Mesenchymal stem cell (in vitro differentiated cells and primary cell): Measurements from ENCODE around the gene ORC6.

Experiments
- DNase-seq: peaks from one replicate; pipeline ENCODE4 v3.0.0-alpha.2; 2013
- H2AFZ ChIP-seq: one replicate; pipeline ENCODE4 v1.6.1; 2013; ENCODE audit warnings: low read depth, mild to moderate bottlenecking, control low read depth, inconsistent platforms, low read length, moderate library complexity
- H2AK5ac ChIP-seq: 2 replicates; pipeline ENCODE4 v1.6.1; 2013; ENCODE audit warnings: low read length, moderate library complexity, mild to moderate bottlenecking, inconsistent platforms; ENCODE audit not compliant: severe bottlenecking
- H2BK120ac ChIP-seq: one replicate; pipeline ENCODE4 v1.6.1; 2013; ENCODE audit warnings: low read depth, mild to moderate bottlenecking, inconsistent platforms, low read length, moderate library complexity
- H2BK12ac ChIP-seq, 2 experiments: one replicate each; pipeline ENCODE4 v1.6.1; 2013; ENCODE audit warnings: inconsistent platforms in 2 of 2, low read length in 2 of 2, mild to moderate bottlenecking in 2 of 2, moderate library complexity in 2 of 2, control low read depth in 1 of 2
- H2BK15ac ChIP-seq: one replicate; pipeline ENCODE4 v1.6.1; 2013; ENCODE audit warnings: mild to moderate bottlenecking, low read depth, inconsistent platforms; ENCODE audit not compliant: poor library complexity, severe bottlenecking
- H2BK5ac ChIP-seq: 2 replicates; pipeline ENCODE4 v1.6.1; 2013; ENCODE audit warnings: low read depth, mild to moderate bottlenecking, low read length, control low read depth, inconsistent platforms; ENCODE audit not compliant: poor library complexity, severe bottlenecking
- H3K14ac ChIP-seq, 2 experiments: one replicate each; pipeline ENCODE4 v1.6.1; 2013; ENCODE audit warnings: inconsistent platforms in 2 of 2, low read length in 2 of 2, control low read depth in 1 of 2, mild to moderate bottlenecking in 1 of 2, moderate library complexity in 1 of 2
- H3K18ac ChIP-seq, 2 experiments: one replicate each; pipeline ENCODE4 v1.6.1; 2013; ENCODE audit warnings: inconsistent platforms in 2 of 2, low read length in 2 of 2, control low read depth in 1 of 2, low read depth in 1 of 2, mild to moderate bottlenecking in 1 of 2
- H3K23ac ChIP-seq, 2 experiments: one replicate each; pipeline ENCODE4 v1.6.1; 2013; ENCODE audit warnings: inconsistent platforms in 2 of 2, low read length in 2 of 2, mild to moderate bottlenecking in 2 of 2, moderate library complexity in 2 of 2, control low read depth in 1 of 2
- H3K27ac ChIP-seq: 2 replicates; pipeline ENCODE4 v1.5.1; 2013; ENCODE audit warnings: mild to moderate bottlenecking, moderate library complexity, low read length, control low read depth, inconsistent platforms; ENCODE audit not compliant: poor library complexity, severe bottlenecking
- H3K27me3 ChIP-seq, 2 experiments: 2 replicates each; pipeline versions ENCODE4 v1.6.1 to v1.7.0; 2013; ENCODE audit warnings: low read length in 2 of 2, mild to moderate bottlenecking in 2 of 2, moderate library complexity in 2 of 2, control low read depth in 1 of 2, inconsistent platforms in 1 of 2; ENCODE audit not compliant: control insufficient read depth in 1 of 2, insufficient read depth in 1 of 2
- H3K36me3 ChIP-seq, 2 experiments: 2 replicates each; pipeline versions ENCODE4 v1.6.1 to v1.7.0; 2013; ENCODE audit warnings: low read length in 2 of 2, control low read depth in 1 of 2, inconsistent platforms in 1 of 2, low read depth in 1 of 2, mild to moderate bottlenecking in 1 of 2; ENCODE audit not compliant: insufficient read depth in 2 of 2, control insufficient read depth in 1 of 2
- H3K4ac ChIP-seq, 2 experiments: one replicate each; pipeline ENCODE4 v1.6.1; 2013; ENCODE audit warnings: inconsistent platforms in 2 of 2, low read length in 2 of 2, mild to moderate bottlenecking in 2 of 2, moderate library complexity in 2 of 2, control low read depth in 1 of 2, low read depth in 1 of 2
- H3K4me1 ChIP-seq: 2 replicates; pipeline ENCODE4 v1.6.1; 2013; ENCODE audit warnings: low read depth, low read length, control low read depth; ENCODE audit not compliant: control insufficient read depth, insufficient read depth
- H3K4me2 ChIP-seq: 2 replicates; pipeline ENCODE4 v1.6.1; 2013; ENCODE audit warnings: low read length, mild to moderate bottlenecking, inconsistent platforms; ENCODE audit not compliant: poor library complexity, severe bottlenecking
- H3K4me3 ChIP-seq, 2 experiments: 2 replicates each; pipeline versions ENCODE4 v1.5.1 to v1.7.0; 2013; ENCODE audit warnings: low read length in 2 of 2, mild to moderate bottlenecking in 2 of 2, control low read depth in 1 of 2, low read depth in 1 of 2; ENCODE audit not compliant: insufficient read depth in 1 of 2
- H3K79me1 ChIP-seq: replicated peaks from 2 replicates; pipeline ENCODE4 v1.6.1; 2013; ENCODE audit warnings: mild to moderate bottlenecking, control low read depth, low read length, inconsistent platforms; ENCODE audit not compliant: poor library complexity, severe bottlenecking
- H3K9ac ChIP-seq: 2 replicates; pipeline ENCODE4 v1.7.0; 2013; ENCODE audit warnings: mild to moderate bottlenecking, low read length, moderate library complexity
- H3K9me3 ChIP-seq: 2 replicates; pipeline ENCODE4 v1.7.0; 2013; ENCODE audit warnings: mild to moderate bottlenecking, low read length; ENCODE audit not compliant: control insufficient read depth
- H4K8ac ChIP-seq: one replicate; pipeline ENCODE4 v1.6.1; 2013; ENCODE audit warnings: inconsistent platforms, mild to moderate bottlenecking, low read length, moderate library complexity
- H4K91ac ChIP-seq: one replicate; pipeline ENCODE4 v1.6.1; 2013; ENCODE audit warnings: mild to moderate bottlenecking, low read length, inconsistent platforms
- WGBS: methylation state at CpG from one replicate; pipeline ENCODE4 v1.1.7; 2013; ENCODE audit warnings: mixed read lengths; 5-methylcytosine and 5-hydroxymethylcytosine counted together

Gene ORC6

GRCh38 chr16:46690281-46691178 lies 1.1 kb downstream of the ORC6 start:
- Histone ChIP-seq H3K36me3 (peaks cover 0 to 5% of the 10 kb centered on the region in 2 experiments), H3K4me1 (peaks cover 6% of the 10 kb centered on the region), H3K23ac (no peak overlapping the region), H2BK15ac (no peak overlapping the region), H3K9me3 (no peaks in the 10 kb centered on the region), H3K27me3 (no peaks in the 10 kb centered on the region), H2BK5ac (no peak overlapping the region), H2BK12ac (no peak overlapping the region), H2BK120ac (peak overlapping the region; percentile 13), H4K8ac (peak overlapping the region; percentile 5), H3K9ac (peak overlapping the region; percentile 98), H3K79me1 (no peaks in the 10 kb centered on the region), H2AFZ (peak overlapping the region; percentile 46), H3K4me3 (peak overlapping the region; percentile 85), H3K4me2 (peak overlapping the region; percentile 76), H3K27ac (peak overlapping the region; percentile 17), H2AK5ac (no peak overlapping the region), H3K4ac (no peak overlapping the region), H3K18ac (peak overlapping the region in 1 of 2 experiments; percentile 68), H3K14ac (no peak overlapping the region), H4K91ac (no peak overlapping the region)
- 8% methylated on average over 20 of the region's 21 CpGs for WGBS
- peak; percentile 82 for DNase-seq

- no peak overlapping the region for H2BK5ac ChIP-seq
- WGBS = 44% methylated on average over 1 of the region's 4 CpGs
- H2AFZ ChIP-seq = no peak overlapping the region
- H3K18ac ChIP-seq = no peak overlapping the region
- no peak overlapping the region for H3K14ac ChIP-seq
- no peak overlapping the region for H2BK15ac ChIP-seq
- peaks cover 6% of the 10 kb centered on the region for H3K4me1 ChIP-seq
- no peak overlapping the region for H3K23ac ChIP-seq
- no peaks in the 10 kb centered on the region for H3K9me3 ChIP-seq
- H3K27ac ChIP-seq = no peak overlapping the region
- H3K79me1 ChIP-seq = no peaks in the 10 kb centered on the region
- no peak overlapping the region for H4K91ac ChIP-seq
- peak overlapping the region; percentile 98 for H3K9ac ChIP-seq
- H3K27me3 ChIP-seq = no peaks in the 10 kb centered on the region
- H3K36me3 ChIP-seq = peaks cover 0 to 12% of the 10 kb centered on the region in 2 experiments
- H2BK12ac ChIP-seq = no peak overlapping the region
- no peak overlapping the region for H3K4ac ChIP-seq
- H2BK120ac ChIP-seq = no peak overlapping the region
- peak overlapping the region in 1 of 2 experiments; percentile 85 for H3K4me3 ChIP-seq
- peak; percentile 78 for DNase-seq
- peak overlapping the region; percentile 26 for H3K4me2 ChIP-seq
- no peak overlapping the region for H2AK5ac ChIP-seq
- no peak overlapping the region for H4K8ac ChIP-seq
Measured at GRCh38 chr16:46691726-46692125, 2.3 kb downstream of the ORC6 start.

GRCh38 chr16:46693598-46693997 lies 4.1 kb downstream of the ORC6 start:
- no CpG with 5 or more reads among the region's 2 CpGs for WGBS
- DNase-seq = no peak
- no peak overlapping the region for H3K18ac ChIP-seq

GRCh38 chr16:46695937-46696336 lies 6.5 kb downstream of the ORC6 start:
- no peaks in the 10 kb centered on the region for H3K79me1 ChIP-seq
- no peak overlapping the region for H3K27ac ChIP-seq
- H3K9ac ChIP-seq = no peak overlapping the region
- no peak overlapping the region for H2BK5ac ChIP-seq
- no peaks in the 10 kb centered on the region for H3K9me3 ChIP-seq
- H3K14ac ChIP-seq = no peak overlapping the region
- H4K91ac ChIP-seq = no peak overlapping the region
- H3K4me1 ChIP-seq = peaks cover under 1% of the 10 kb centered on the region
- WGBS = 95% methylated on average over 5 of the region's 5 CpGs
- no peak overlapping the region for H2BK12ac ChIP-seq
- H2BK120ac ChIP-seq = no peak overlapping the region
- no peak overlapping the region for H2AFZ ChIP-seq
- DNase-seq = no peak
- H4K8ac ChIP-seq = no peak overlapping the region
- no peak overlapping the region for H3K4me3 ChIP-seq
- H3K18ac ChIP-seq = no peak overlapping the region
- H3K36me3 ChIP-seq = peaks cover 0 to 17% of the 10 kb centered on the region in 2 experiments
- no peak overlapping the region for H3K4ac ChIP-seq
- no peak overlapping the region for H3K23ac ChIP-seq
- H3K4me2 ChIP-seq = no peak overlapping the region
- no peak overlapping the region for H2AK5ac ChIP-seq
- no peaks in the 10 kb centered on the region for H3K27me3 ChIP-seq
- H2BK15ac ChIP-seq = no peak overlapping the region

More at GRCh38 chr16:46693598-46693997, 4.1 kb downstream of the ORC6 start:
- H3K79me1 ChIP-seq = no peaks in the 10 kb centered on the region
- H2BK15ac ChIP-seq = no peak overlapping the region
- no peak overlapping the region for H3K14ac ChIP-seq
- H2AFZ ChIP-seq = no peak overlapping the region
- H3K27ac ChIP-seq = no peak overlapping the region
- no peak overlapping the region for H3K9ac ChIP-seq
- no peaks in the 10 kb centered on the region for H3K9me3 ChIP-seq
- H3K27me3 ChIP-seq = no peaks in the 10 kb centered on the region
- no peak overlapping the region for H3K4me3 ChIP-seq
- no peak overlapping the region for H3K23ac ChIP-seq
- no peak overlapping the region for H2BK12ac ChIP-seq
- H3K4me1 ChIP-seq = peaks cover 3% of the 10 kb centered on the region
- peaks cover 0 to 17% of the 10 kb centered on the region in 2 experiments for H3K36me3 ChIP-seq
- no peak overlapping the region for H2BK5ac ChIP-seq
- no peak overlapping the region for H4K91ac ChIP-seq
- no peak overlapping the region for H3K4me2 ChIP-seq
- H3K4ac ChIP-seq = no peak overlapping the region
- H2AK5ac ChIP-seq = no peak overlapping the region
- H4K8ac ChIP-seq = no peak overlapping the region
- H2BK120ac ChIP-seq = no peak overlapping the region
